ENCODE data around the gene TWF2. TPM values are rescaled to one million over a fixed set of nuclear protein-coding genes. Genes with fewer than 3 reads are reported as not detected.

The TWF2 gene
- total RNA-seq, 4 donors from 2014 or later: 50.4 to 129 (median 122) TPM

DNA sequence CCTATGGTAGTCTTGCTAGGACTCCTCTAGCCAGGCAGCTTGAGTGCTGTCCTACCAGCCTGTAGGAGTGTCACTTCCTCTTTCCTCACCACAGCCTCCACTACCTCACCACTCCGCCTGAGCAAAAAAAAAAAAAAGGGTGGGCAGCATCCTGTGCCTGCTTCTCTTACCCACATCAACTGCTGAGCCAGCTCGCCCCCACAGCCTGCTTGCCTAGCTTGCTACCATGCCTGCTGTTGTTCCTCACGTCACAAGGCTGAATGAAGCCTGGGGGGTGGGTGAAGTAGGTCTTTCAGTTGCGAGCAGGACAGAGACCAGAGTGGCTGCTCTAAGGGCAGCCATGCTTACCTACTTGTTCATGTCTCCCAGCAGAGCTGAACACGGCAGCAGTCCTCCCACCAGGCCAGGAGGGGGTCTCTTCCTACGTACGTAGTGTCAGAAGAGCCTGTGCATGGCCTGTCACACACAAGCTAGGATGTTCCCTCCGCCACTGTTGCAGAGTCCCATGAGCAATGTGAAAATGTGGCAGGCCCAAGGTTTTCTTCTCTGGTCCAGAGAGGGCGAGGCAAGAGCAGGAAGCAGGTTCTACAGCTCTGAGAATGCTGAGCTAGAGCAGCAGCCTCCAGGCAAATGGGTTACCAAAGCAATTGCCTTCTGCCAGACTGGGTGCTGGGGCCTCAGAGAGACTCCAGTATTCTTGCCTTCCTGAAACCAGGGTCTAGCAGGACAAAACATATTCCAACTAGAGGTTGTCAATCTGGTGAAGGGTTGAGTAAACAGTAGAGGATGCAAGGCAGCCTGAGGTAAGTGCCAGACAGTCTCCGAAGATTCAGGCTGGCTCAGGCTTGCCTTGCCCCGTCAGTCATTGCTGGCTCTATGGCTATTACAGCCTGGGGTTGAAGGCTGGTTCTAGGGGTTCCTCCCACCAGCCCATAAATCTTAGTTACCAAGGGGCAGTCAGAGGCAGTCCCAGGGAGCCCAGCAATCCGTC, 14.7 kb upstream of the TWF2 start:
- TF ChIP-seq, protein P1, sequence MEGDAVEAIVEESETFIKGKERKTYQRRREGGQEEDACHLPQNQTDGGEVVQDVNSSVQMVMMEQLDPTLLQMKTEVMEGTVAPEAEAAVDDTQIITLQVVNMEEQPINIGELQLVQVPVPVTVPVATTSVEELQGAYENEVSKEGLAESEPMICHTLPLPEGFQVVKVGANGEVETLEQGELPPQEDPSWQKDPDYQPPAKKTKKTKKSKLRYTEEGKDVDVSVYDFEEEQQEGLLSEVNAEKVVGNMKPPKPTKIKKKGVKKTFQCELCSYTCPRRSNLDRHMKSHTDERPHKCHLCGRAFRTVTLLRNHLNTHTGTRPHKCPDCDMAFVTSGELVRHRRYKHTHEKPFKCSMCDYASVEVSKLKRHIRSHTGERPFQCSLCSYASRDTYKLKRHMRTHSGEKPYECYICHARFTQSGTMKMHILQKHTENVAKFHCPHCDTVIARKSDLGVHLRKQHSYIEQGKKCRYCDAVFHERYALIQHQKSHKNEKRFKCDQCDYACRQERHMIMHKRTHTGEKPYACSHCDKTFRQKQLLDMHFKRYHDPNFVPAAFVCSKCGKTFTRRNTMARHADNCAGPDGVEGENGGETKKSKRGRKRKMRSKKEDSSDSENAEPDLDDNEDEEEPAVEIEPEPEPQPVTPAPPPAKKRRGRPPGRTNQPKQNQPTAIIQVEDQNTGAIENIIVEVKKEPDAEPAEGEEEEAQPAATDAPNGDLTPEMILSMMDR (IDR thresholded peaks at IDR 0.05; ENCODE audit: low read depth): no peak

DNA sequence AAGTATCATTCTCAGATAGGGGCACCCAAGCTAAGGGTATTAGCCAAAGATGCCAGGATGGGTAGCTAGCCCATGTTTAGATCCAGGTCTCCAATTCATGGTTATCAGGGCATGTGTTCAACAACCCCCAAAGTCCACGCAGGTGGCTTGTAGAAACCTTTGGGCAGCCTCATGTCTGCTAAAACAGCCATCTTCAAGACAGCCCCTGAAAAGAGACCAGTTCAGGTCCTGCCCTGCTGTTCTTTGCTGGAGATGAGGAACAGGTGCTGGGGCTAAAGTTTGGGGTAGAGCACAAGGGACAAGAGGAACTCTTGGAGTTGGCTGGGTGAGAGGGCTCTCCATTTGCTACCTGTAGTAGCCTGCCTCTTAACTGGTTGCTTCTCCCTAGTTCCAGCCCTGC, 11.2 kb upstream of the TWF2 start:
- TF ChIP-seq, protein P1 (IDR thresholded peaks at IDR 0.05; ENCODE audit: low read depth): no peak

DNA sequence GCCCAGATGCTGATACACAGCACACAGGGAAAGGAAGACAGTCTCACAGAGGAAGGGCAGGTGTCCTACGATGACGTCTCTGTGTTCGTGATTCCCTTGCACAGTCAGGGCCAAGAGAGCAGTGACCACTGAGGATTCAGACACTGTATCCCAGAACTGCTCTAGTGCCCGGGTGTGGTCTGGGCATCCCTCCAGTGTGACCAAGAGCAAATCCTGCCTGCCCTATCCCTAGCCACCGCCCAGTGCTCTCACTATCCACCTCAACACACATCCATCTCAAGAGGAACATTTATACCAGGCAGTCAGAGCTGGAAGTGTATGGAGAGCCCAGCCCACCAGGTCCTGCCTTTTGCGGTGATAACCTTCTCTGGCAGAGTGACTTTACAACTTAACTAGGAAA, 10.7 kb upstream of the TWF2 start:
- TF ChIP-seq, protein P1 (IDR thresholded peaks at IDR 0.05; ENCODE audit: low read depth): no peak

DNA sequence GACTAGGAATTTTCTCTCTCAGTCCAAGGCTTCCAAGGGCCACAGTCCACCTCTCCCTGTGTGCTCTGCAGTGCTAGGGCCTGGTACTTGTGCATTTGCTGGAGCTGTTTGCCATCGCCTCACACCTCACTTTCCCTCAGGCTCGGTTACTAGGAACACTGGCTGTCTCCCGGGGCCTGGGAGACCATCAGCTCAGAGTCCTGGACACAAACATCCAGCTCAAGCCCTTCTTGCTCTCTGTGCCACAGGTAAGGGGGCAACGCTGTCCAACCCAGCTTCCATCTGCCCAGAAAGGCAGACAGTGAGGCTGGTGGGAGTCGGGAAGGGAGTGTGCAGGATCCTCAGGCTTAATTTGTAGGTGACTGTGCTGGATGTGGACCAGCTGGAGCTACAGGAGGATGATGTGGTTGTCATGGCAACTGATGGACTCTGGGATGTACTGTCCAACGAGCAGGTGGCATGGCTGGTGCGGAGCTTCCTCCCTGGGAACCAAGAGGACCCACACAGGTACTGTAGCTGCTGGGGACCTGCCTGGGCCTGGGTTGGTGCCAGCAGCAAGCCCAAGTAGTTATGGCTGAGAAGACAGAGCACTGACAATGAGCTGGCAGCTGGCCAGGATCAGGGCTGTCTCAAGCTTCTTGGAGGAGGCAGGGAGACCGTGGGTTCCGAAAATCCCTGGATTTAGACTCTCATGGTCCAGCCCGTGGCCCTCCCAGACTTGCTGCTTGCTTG, 10.0 kb upstream of the TWF2 start:
- TF ChIP-seq, protein P1 (IDR thresholded peaks at IDR 0.05; ENCODE audit: low read depth): no peak

DNA sequence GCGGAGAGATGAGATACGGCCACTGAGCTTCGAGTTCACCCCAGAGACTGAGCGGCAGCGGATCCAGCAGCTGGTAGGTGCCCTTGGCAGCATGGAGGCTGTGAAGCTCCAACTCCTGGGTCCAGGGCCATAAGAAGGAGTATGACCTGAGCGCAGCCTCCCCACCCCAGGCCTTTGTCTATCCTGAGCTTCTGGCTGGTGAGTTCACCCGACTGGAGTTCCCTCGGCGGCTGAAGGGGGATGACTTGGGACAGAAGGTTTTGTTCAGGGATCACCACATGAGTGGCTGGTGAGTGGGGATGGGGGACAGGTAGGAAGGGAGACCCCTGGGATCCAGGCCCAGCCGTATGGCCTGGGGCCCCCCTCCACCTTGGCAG, 9.2 kb upstream of the TWF2 start:
- TF ChIP-seq, protein P1 (IDR thresholded peaks at IDR 0.05; ENCODE audit: low read depth): no peak

DNA sequence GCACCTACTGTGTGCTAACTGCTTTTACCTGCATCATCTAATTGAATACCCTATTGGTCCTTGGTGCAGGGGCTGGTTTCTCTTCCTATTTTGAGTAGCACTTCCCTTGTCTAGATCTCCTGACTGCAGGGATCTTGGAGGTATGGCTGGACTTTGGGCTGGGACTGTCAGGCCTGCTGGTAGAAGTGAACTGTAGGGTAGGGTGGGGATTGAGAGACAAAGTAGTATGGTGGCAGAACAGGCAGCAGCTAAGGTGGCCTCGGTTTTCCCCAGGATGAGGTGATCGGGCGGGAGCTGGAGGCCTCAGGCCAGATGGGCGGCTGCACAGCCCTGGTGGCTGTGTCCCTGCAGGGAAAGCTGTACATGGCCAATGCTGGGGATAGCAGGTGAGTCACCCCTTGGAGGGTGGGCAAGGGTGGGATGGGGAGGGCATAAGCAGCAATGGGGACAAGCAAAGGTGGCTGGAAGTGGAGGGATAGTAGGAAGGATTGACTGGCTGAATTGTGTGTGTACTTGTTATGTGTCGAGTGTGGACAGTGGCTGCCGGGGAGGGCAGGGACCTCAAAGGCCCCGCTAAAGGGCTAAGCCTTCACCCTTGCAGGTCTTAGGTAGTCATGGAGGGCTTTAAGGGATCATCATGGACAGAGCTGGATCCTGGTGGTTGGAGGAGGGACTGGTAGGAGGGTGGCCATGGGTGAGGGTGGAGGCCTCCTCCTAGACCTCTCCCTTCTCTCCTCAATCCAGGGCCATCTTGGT, 8.6 kb upstream of the TWF2 start:
- TF ChIP-seq, protein P1 (IDR thresholded peaks at IDR 0.05; ENCODE audit: low read depth): no peak
